ENCODE measurements around the gene MSH2.

MSH2 gene

DNA sequence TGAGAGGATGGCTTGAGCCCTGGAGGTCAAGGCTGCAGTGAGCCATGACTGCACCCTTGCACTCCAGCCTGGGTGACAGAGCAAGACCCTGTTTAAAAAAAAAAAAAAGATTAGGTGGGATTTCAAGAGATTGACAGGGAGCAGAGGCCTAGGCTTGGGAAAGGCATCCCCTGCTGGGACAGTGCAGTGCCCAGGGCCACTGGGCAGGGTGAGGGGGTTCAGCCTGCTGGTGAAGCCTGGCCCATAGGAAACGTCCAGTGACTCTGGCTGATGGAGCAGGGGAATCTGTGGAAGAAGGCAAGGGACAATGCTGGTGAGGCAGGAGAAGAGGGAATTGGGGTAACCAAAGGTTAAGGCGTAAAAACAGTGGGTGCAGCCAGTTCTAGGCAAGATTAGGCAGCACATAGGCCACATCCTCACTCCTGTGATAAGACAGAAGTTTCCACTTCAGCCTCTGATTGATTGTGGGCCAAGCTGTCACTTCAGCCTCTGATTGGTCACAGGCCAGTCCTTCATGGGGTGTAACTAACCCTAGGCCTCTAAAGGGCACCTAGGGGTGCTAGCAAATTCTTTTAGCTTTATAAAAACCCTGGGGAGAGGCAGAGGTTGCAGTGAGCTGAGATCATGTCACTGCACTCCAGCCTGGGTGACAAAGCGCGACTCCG lies 128.6 kb downstream of the MSH2 start:
- Mint-ChIP-seq H3K4me3 (no peak overlapping the region), H3K36me3 (no peaks in the 10 kb centered on the region), H3K27ac (no peak overlapping the region), H3K9me3 (no peaks in the 10 kb centered on the region), H3K4me1 (no peaks in the 10 kb centered on the region), H3K27me3 (peaks cover 4% of the 10 kb centered on the region)
- ATAC-seq (ENCODE audit: low read depth) (no peak), DNase-seq (ENCODE audit: low spot score in 2 of 2) (no peak)

Data from memory B cell (primary cell).